Aorta (tissue), 5 donors: ENCODE data around the gene COL6A1. TPM values are rescaled to one million over a fixed set of nuclear protein-coding genes. Genes with fewer than 3 reads are reported as not detected.

Experiments used
- ATAC-seq: fragments of 200-7000 bp; cut with Tn5 transposase; one replicate; pipeline ENCODE4 v1.9.1; 2022; ENCODE audit warnings: moderate library complexity; ENCODE audit not compliant: low FRiP score
- DNase-seq, 2 donors: peaks; one replicate each; pipeline ENCODE4 v3.0.0-alpha.2; 2020
- H3K27ac ChIP-seq, 2 donors: one replicate each; pipeline ENCODE4 v1.5.1; 2013; ENCODE audit warnings: low read length in 2 of 2, mild to moderate bottlenecking in 2 of 2, moderate library complexity in 2 of 2, control low read depth in 1 of 2, inconsistent platforms in 1 of 2, low read depth in 1 of 2
- H3K27me3 ChIP-seq, 2 donors: one replicate each; pipeline ENCODE4 v1.6.1; 2013; ENCODE audit warnings: control low read depth in 1 of 2, low read length in 1 of 2, mild to moderate bottlenecking in 1 of 2, moderate library complexity in 1 of 2; ENCODE audit not compliant: insufficient read depth in 2 of 2, control insufficient read depth in 1 of 2
- H3K36me3 ChIP-seq, 2 donors: one replicate each; pipeline ENCODE4 v1.6.1; 2013; ENCODE audit warnings: control low read depth in 1 of 2, low read length in 1 of 2, mild to moderate bottlenecking in 1 of 2; ENCODE audit not compliant: insufficient read depth in 2 of 2, control insufficient read depth in 1 of 2
- H3K4me1 ChIP-seq, 2 donors: one replicate each; pipeline ENCODE4 v1.6.1; 2013; ENCODE audit warnings: low read length in 2 of 2, control low read depth in 1 of 2, mild to moderate bottlenecking in 1 of 2, moderate library complexity in 1 of 2; ENCODE audit not compliant: insufficient read depth in 2 of 2, control insufficient read depth in 1 of 2
- H3K4me3 ChIP-seq, 2 donors: one replicate each; pipeline ENCODE4 v1.5.1; 2013; ENCODE audit warnings: low read length in 2 of 2, control low read depth in 1 of 2, mild to moderate bottlenecking in 1 of 2
- H3K9me3 ChIP-seq: one replicate; pipeline ENCODE4 v1.6.1; 2013; ENCODE audit warnings: mild to moderate bottlenecking, low read length; ENCODE audit not compliant: control insufficient read depth
- WGBS, 2 donors: extraction: QIAGEN DNeasy Blood & Tissue Kit; methylation state at CpG; one replicate each; pipeline ENCODE4 v1.1.7; 2013; 5-methylcytosine and 5-hydroxymethylcytosine counted together
- intact Hi-C, 2 donors: fragments of 100-400 bp; cut with DNase I; formaldehyde crosslinking; loops; one replicate each; pipeline versions ENCODE4 v1.14.2 to v1.15.0; 2022
- polyA plus RNA-seq, 2 donors: library from polyadenylated mRNA; stranded (reverse); fragments of 200-250 nt; gene quantifications; one replicate each; pipeline ENCODE4 v1.2.3, GENCODE V29; 2013
- total RNA-seq, 2 donors: library from RNA; stranded (reverse); fragmentation: NEBNext Ultra II Directional; extraction: Animal tissue kit (Norgen Biotek cat#: 25700); gene quantifications; one replicate each; pipeline ENCODE4 v1.2.1, GENCODE V29; 2021
- donor health status: healthy with polysubstance abuse.
- donor health status: Bipolar disorder and iron deficiency.
- donor health status: DM: no; HTN: no; CAD: no.
- donor health status: DM: no; HTN: no; CAD: no.
- donor health status: DM: yes; HTN: yes; CAD: no.

The COL6A1 gene
- total and polyA plus RNA-seq, 4 donors: 156 to 1,773 (median 525) TPM

GRCh38 chr21:45938811-45939520 lies 42.6 kb upstream of the COL6A1 start:
- Histone ChIP-seq H3K9me3 (peaks cover 6% of the 10 kb centered on the region), H3K4me3 (no peak overlapping the region), H3K27me3 (no peaks in the 10 kb centered on the region), H3K36me3 (no peaks in the 10 kb centered on the region), H3K27ac (no peak overlapping the region), H3K4me1 (no peaks in the 10 kb centered on the region)
- WGBS, 2 donors: 92 to 94% methylated on average over 17 of the region's 17 CpGs
- DNase-seq: no peak
- no peak for ATAC-seq
- intact Hi-C loops: no loop called here

GRCh38 chr21:45939521-45940045 lies 42.0 kb upstream of the COL6A1 start:
- no peak overlapping the region for H3K4me3 ChIP-seq
- H3K9me3 ChIP-seq: peaks cover 6% of the 10 kb centered on the region
- 92 to 94% methylated on average over 15 of the region's 15 CpGs for WGBS, 2 donors
- no peak overlapping the region for H3K27ac ChIP-seq
- no peaks in the 10 kb centered on the region for H3K36me3 ChIP-seq
- H3K4me1 ChIP-seq: no peaks in the 10 kb centered on the region
- DNase-seq (no peak), ATAC-seq (no peak)
- no peaks in the 10 kb centered on the region for H3K27me3 ChIP-seq
- intact Hi-C loops: no loop called here

- Histone ChIP-seq H3K9me3 (peaks cover 6% of the 10 kb centered on the region), H3K4me3 (no peak overlapping the region), H3K4me1 (no peaks in the 10 kb centered on the region), H3K27me3 (no peaks in the 10 kb centered on the region), H3K36me3 (no peaks in the 10 kb centered on the region), H3K27ac (no peak overlapping the region)
- 95% methylated on average over 19 to 20 of the region's 20 CpGs for WGBS, 2 donors
- no peak for DNase-seq
- ATAC-seq: no peak
- intact Hi-C loops: no loop called here
Observed at GRCh38 chr21:45940091-45940490, 41.5 kb upstream of the COL6A1 start.

- Histone ChIP-seq H3K9me3 (peaks cover 6% of the 10 kb centered on the region), H3K4me3 (no peak overlapping the region), H3K4me1 (no peaks in the 10 kb centered on the region), H3K27ac (no peak overlapping the region), H3K27me3 (no peaks in the 10 kb centered on the region), H3K36me3 (no peaks in the 10 kb centered on the region)
- intact Hi-C loops: no loop called here
- 85 to 89% methylated on average over 20 to 23 of the region's 23 CpGs for WGBS, 2 donors
- ATAC-seq (no peak), DNase-seq (peak in 1 of 2 donors; percentile 58)
Observed at GRCh38 chr21:45940621-45941337, 40.8 kb upstream of the COL6A1 start.

- 88 to 92% methylated on average over 14 of the region's 14 CpGs for WGBS, 2 donors
- DNase-seq (no peak), ATAC-seq (no peak)
- Histone ChIP-seq H3K4me1 (no peaks in the 10 kb centered on the region), H3K27me3 (no peaks in the 10 kb centered on the region), H3K4me3 (no peak overlapping the region), H3K9me3 (peaks cover 2% of the 10 kb centered on the region), H3K36me3 (no peaks in the 10 kb centered on the region), H3K27ac (no peak overlapping the region)
- intact Hi-C loops: no loop called here
Observed at GRCh38 chr21:45941338-45941710, 40.2 kb upstream of the COL6A1 start.

GRCh38 chr21:45941717-45942546 lies 39.6 kb upstream of the COL6A1 start:
- Histone ChIP-seq H3K9me3 (no peaks in the 10 kb centered on the region), H3K4me1 (no peaks in the 10 kb centered on the region), H3K4me3 (no peak overlapping the region), H3K27ac (no peak overlapping the region), H3K36me3 (no peaks in the 10 kb centered on the region), H3K27me3 (no peaks in the 10 kb centered on the region)
- WGBS, 2 donors: 90 to 91% methylated on average over 32 of the region's 32 CpGs
- peak in 1 of 2 donors; percentile 51 for DNase-seq
- no peak for ATAC-seq
- intact Hi-C loops: no loop called here

- H3K36me3 ChIP-seq: no peaks in the 10 kb centered on the region
- intact Hi-C loops: no loop called here
- DNase-seq: peak in 1 of 2 donors; percentile 73
- H3K9me3 ChIP-seq: no peaks in the 10 kb centered on the region
- no peak overlapping the region for H3K27ac ChIP-seq
- H3K4me1 ChIP-seq: no peaks in the 10 kb centered on the region
- 84 to 87% methylated on average over 19 to 20 of the region's 20 CpGs for WGBS, 2 donors
- ATAC-seq: no peak
- H3K27me3 ChIP-seq: no peaks in the 10 kb centered on the region
- H3K4me3 ChIP-seq: no peak overlapping the region
Observed at GRCh38 chr21:45942755-45943629, 38.6 kb upstream of the COL6A1 start.
